K562 (cell line): ENCODE measurements around the gene SEL1L. TPM values are rescaled to one million over a fixed set of nuclear protein-coding genes. Genes with fewer than 3 reads are reported as not detected.

Experiments
- CBX2 ChIP-seq: fragments of 200-600 bp; sonication (generic); IDR thresholded peaks from one replicate; pipeline ENCODE4 v1.6.1; 2012; ENCODE audit warnings: mild to moderate bottlenecking, low read length, inconsistent platforms; ENCODE audit not compliant: insufficient read depth, poor library complexity, severe bottlenecking
- CHCHD3 ChIP-seq: fragments of 250-450 bp; sonication (Bioruptor Pico); IDR thresholded peaks from 2 replicates; pipeline ENCODE4 v2.1.2; 2022; ENCODE audit warnings: mild to moderate bottlenecking
- CREB3 ChIP-seq: fragments of 450-650 bp; conservative IDR thresholded peaks from 2 replicates; pipeline ENCODE4 v1.6.1; 2016; ENCODE audit warnings: missing genetic modification characterization, low read depth, mild to moderate bottlenecking, missing compliant biosample characterization, moderate library complexity
- DLX4 ChIP-seq: fragments of 250-450 bp; sonication (Bioruptor Pico); IDR thresholded peaks from 2 replicates; pipeline ENCODE4 v1.6.1; 2021; ENCODE audit warnings: mild to moderate bottlenecking
- DPF2 ChIP-seq: fragments of 450-650 bp; IDR thresholded peaks from 2 replicates; pipeline ENCODE4 v1.6.1; 2016
- HDAC2 ChIP-seq: fragments of 450-650 bp; IDR thresholded peaks from 2 replicates; pipeline ENCODE4 v1.6.1; 2016; ENCODE audit warnings: mild to moderate bottlenecking
- HOXB6 ChIP-seq: fragments of 250-450 bp; sonication (Bioruptor Pico); IDR thresholded peaks from 2 replicates; pipeline ENCODE4 v1.5.1; 2022; ENCODE audit warnings: mild to moderate bottlenecking, borderline replicate concordance
- KAT2B ChIP-seq: IDR thresholded peaks from one replicate; pipeline ENCODE4 v1.6.1; 2012; ENCODE audit warnings: low read depth, mild to moderate bottlenecking, control low read depth, inconsistent platforms, low read length, moderate library complexity
- KDM4B ChIP-seq, 2 experiments: fragments of 450-650 bp in 1 of 2; sonication (generic) in 1 of 2; IDR thresholded peaks; 2 replicates each; pipeline ENCODE4 v1.6.1; 2016 to 2017; ENCODE audit warnings: borderline replicate concordance in 2 of 2, antibody characterized with exemption in 1 of 2, low read depth in 1 of 2, mild to moderate bottlenecking in 1 of 2
- MTA1 ChIP-seq: fragments of 450-650 bp; IDR thresholded peaks from 2 replicates; pipeline ENCODE4 v1.6.1; 2017; ENCODE audit warnings: borderline replicate concordance
- NFATC3 ChIP-seq: fragments of 450-650 bp; IDR thresholded peaks from 2 replicates; pipeline ENCODE4 v1.6.1; 2017; ENCODE audit warnings: mild to moderate bottlenecking
- POLR3A ChIP-seq: IDR thresholded peaks from 2 replicates; pipeline ENCODE4 v1.6.1; 2011; ENCODE audit warnings: borderline replicate concordance, mild to moderate bottlenecking, moderate library complexity; ENCODE audit not compliant: insufficient read length, insufficient read depth; ENCODE audit errors: extremely low read depth
- RBM25 ChIP-seq: fragments of 200-400 bp; formaldehyde crosslinking; IDR thresholded peaks from 2 replicates; pipeline ENCODE4 v1.6.1; 2018; ENCODE audit warnings: low read length, low read depth, moderate library complexity; ENCODE audit not compliant: severe bottlenecking
- RFX5 ChIP-seq: IDR thresholded peaks from 2 replicates; pipeline ENCODE4 v1.6.1; 2011; ENCODE audit warnings: low read depth, mild to moderate bottlenecking, improper control_type of control experiment, low read length
- SMC3 ChIP-seq: conservative IDR thresholded peaks from 2 replicates; pipeline ENCODE4 v1.6.1; 2011; ENCODE audit warnings: low read depth, low read length, improper control_type of control experiment; ENCODE audit not compliant: insufficient read depth
- SP1 ChIP-seq: sonication (generic); formaldehyde crosslinking; IDR thresholded peaks from 2 replicates; pipeline ENCODE4 v1.8.1; 2022; ENCODE audit warnings: mild to moderate bottlenecking, missing genetic modification reagents
- STAT5A ChIP-seq: IDR thresholded peaks from 2 replicates; pipeline ENCODE4 v1.6.1; 2012; ENCODE audit warnings: low read length, inconsistent platforms, borderline replicate concordance
- TAF15 ChIP-seq: fragments of 200-400 bp; formaldehyde crosslinking; IDR thresholded peaks from 2 replicates; pipeline ENCODE4 v1.6.1; 2017; ENCODE audit warnings: mild to moderate bottlenecking, low read depth, low read length, moderate library complexity
- TSC22D4 ChIP-seq: fragments of 450-650 bp; IDR thresholded peaks from 2 replicates; pipeline ENCODE4 v1.6.1; 2016; ENCODE audit warnings: missing genetic modification characterization, missing biosample characterization, control low read depth
- ZBTB11 ChIP-seq, 3 experiments: fragments of 200-800 bp in 1 of 3; fragments of 250-450 bp in 1 of 3; fragments of 450-650 bp in 1 of 3; sonication (Bioruptor Pico) in 1 of 3; sonication (Bioruptor generic) in 1 of 3; formaldehyde crosslinking in 1 of 3; IDR thresholded peaks; 2 replicates each; pipeline versions ENCODE4 v1.6.1 to v1.8.0; 2016 to 2022; ENCODE audit warnings: mild to moderate bottlenecking in 2 of 3, missing genetic modification characterization in 2 of 3, missing compliant biosample characterization in 1 of 3, moderate library complexity in 1 of 3
- ZBTB8A ChIP-seq: fragments of 450-650 bp; IDR thresholded peaks from 2 replicates; pipeline ENCODE4 v1.6.1; 2018; ENCODE audit warnings: mild to moderate bottlenecking, moderate library complexity; ENCODE audit not compliant: partially characterized antibody
- ZNF134 ChIP-seq: fragments of 250-450 bp; sonication (Bioruptor Pico); conservative IDR thresholded peaks from 2 replicates; pipeline ENCODE4 v1.4.0; 2020
- ZNF23 ChIP-seq: fragments of 250-450 bp; sonication (Bioruptor Pico); IDR thresholded peaks from 2 replicates; pipeline ENCODE4 v1.4.0; 2020; ENCODE audit warnings: mild to moderate bottlenecking
- ZNF316 ChIP-seq: fragments of 450-650 bp; IDR thresholded peaks from 2 replicates; pipeline ENCODE4 v1.6.1; 2016
- ZNF76 ChIP-seq: fragments of 250-450 bp; sonication (Bioruptor Pico); IDR thresholded peaks from 2 replicates; pipeline ENCODE4 v1.4.0; 2020; ENCODE audit warnings: mild to moderate bottlenecking, moderate library complexity, borderline replicate concordance
- polyA plus RNA-seq, 8 experiments: library from polyadenylated mRNA; depleted of rRNA in 4 of 8; stranded (reverse) in 5 of 8; unstranded in 3 of 8; fragments of >200 nt; fragmentation: Nextera tagmentation in 2 of 8; fragmentation: Illumina TruSeq in 1 of 8; extraction: Ambion mirVana in 2 of 8; extraction: Trizol in 1 of 8; gene quantifications; 2 replicates each; pipeline versions ENCODE4 v1.2.1 to v1.2.3, GENCODE V29; 2011 to 2014; ENCODE audit warnings: inconsistent platforms in 1 of 8, missing spikeins in 1 of 8
- total RNA-seq, 7 experiments: library from RNA; depleted of rRNA in 6 of 7; stranded (reverse); fragments of >200 nt in 6 of 7; fragmentation: Illumina TruSeq in 2 of 7; extraction: Trizol in 2 of 7; gene quantifications; 2 replicates each; pipeline versions ENCODE4 v1.2.1 to v1.2.3, GENCODE V29; 2011 to 2021; ENCODE audit warnings: low replicate concordance in 1 of 7

Gene SEL1L
- total and polyA plus RNA-seq, 9 of the 15 experiments (the other 6 are each of a cell fraction or from before 2014, with no cell fraction given) = 7.7 to 21.1 (median 13.6) TPM

- TF ChIP-seq DLX4 (CRISPR knock-in tag) (no peak), MTA1 (no peak), TSC22D4 (tag) (no peak), ZNF134 (no peak), POLR3A (no peak), CHCHD3 (CRISPR knock-in tag) (no peak), CBX2 (no peak), TAF15 (no peak), RBM25 (peak; percentile 99), ZBTB8A (no peak), KAT2B (no peak), ZNF23 (no peak), STAT5A (no peak), DPF2 (no peak), ZNF76 (CRISPR knock-in tag) (no peak), KDM4B (IDR thresholded peaks at IDR 0.05; ENCODE audit: borderline replicate concordance in 2 of 2, low read depth in 1 of 2) (no peak), CREB3 (tag) (no peak), HDAC2 (no peak), ZNF316 (no peak), SMC3 (no peak), ZBTB11 (CRISPR knock-in tag; IDR thresholded peaks at IDR 0.05) (peak in 1 of 3 experiments; percentile 36; a peak in 1 of 6 replicates), SP1 (CRISPR knock-in tag) (no peak), RFX5 (no peak), NFATC3 (no peak), HOXB6 (CRISPR knock-in tag) (no peak)
These were observed 97.1 kb downstream of the SEL1L start (continued) for GRCh38 chr14:81436296-81437138.
